ENCODE results near the gene BNC2.

DNA sequence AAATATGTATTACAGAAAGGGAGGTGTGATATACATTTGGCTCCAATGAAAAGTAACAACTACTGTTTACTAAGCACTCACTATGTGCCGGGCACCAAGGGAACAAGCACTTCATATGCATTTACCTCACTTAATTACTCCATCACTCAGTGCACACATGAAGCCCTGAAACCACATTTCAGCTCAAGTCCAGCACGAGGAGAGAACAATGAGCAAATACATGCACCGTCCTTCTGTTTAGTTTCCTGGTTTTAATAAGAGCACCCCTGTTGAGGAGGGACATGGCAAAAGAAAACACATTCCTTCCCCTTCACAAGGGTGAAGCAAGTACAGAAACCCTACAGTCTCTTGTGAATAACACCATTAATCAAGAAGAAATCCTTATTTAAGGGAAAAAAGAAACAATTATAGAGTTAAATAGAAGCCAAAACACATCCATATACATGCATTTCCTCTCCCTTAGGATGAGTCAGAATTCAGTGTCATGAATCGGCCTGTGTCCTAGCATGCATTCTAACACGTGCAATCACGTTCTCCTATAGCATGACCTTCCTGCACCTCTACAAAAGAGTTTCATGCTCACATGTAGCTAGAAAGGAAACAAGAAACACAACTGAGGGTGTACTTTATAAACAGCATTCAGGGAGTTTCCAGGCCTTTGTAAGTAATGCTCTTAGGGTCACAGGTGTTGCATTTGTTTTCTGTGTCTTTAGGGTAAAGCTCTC lies 411.6 kb downstream of the BNC2 start:
- TF ChIP-seq, protein P1, sequence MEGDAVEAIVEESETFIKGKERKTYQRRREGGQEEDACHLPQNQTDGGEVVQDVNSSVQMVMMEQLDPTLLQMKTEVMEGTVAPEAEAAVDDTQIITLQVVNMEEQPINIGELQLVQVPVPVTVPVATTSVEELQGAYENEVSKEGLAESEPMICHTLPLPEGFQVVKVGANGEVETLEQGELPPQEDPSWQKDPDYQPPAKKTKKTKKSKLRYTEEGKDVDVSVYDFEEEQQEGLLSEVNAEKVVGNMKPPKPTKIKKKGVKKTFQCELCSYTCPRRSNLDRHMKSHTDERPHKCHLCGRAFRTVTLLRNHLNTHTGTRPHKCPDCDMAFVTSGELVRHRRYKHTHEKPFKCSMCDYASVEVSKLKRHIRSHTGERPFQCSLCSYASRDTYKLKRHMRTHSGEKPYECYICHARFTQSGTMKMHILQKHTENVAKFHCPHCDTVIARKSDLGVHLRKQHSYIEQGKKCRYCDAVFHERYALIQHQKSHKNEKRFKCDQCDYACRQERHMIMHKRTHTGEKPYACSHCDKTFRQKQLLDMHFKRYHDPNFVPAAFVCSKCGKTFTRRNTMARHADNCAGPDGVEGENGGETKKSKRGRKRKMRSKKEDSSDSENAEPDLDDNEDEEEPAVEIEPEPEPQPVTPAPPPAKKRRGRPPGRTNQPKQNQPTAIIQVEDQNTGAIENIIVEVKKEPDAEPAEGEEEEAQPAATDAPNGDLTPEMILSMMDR (IDR thresholded peaks at IDR 0.05) = no peak
- TF ChIP-seq EZH2 (IDR thresholded peaks at IDR 0.05) = no peak
